ENCODE results near the gene NCR3LG1.

Gene NCR3LG1

GRCh38 chr11:17351510-17352176 is at the start of gene NCR3LG1:
Gene NCR3LG1, plus strand, starts transcription at chr11:17351800. Its CDS starts 170 bp downstream, at chr11:17351970.
- peak; percentile 81 for DNase-seq (ENCODE audit: low spot score)

- no peak for DNase-seq (ENCODE audit: low spot score)
Measured at GRCh38 chr11:17313349-17314231, 38.0 kb upstream of the NCR3LG1 start.

- DNase-seq (ENCODE audit: low spot score), result peak; percentile 75
Measured at GRCh38 chr11:17314232-17314547, 37.4 kb upstream of the NCR3LG1 start.

GRCh38 chr11:17314904-17315426 is 36.6 kb upstream of the NCR3LG1 start:
- DNase-seq (ENCODE audit: low spot score), result no peak

- DNase-seq (ENCODE audit: low spot score), result no peak
Measured at GRCh38 chr11:17328871-17329494, 22.6 kb upstream of the NCR3LG1 start.

GRCh38 chr11:17331669-17332068 is 19.9 kb upstream of the NCR3LG1 start:
- DNase-seq (ENCODE audit: low spot score), result no peak

- DNase-seq (ENCODE audit: low spot score), result no peak
Measured at GRCh38 chr11:17333799-17334586, 17.6 kb upstream of the NCR3LG1 start.

- no peak for DNase-seq (ENCODE audit: low spot score)
Measured at GRCh38 chr11:17343257-17343656, 8.3 kb upstream of the NCR3LG1 start.

- DNase-seq (ENCODE audit: low spot score), result peak; percentile 82
Measured at GRCh38 chr11:17343907-17344306, 7.7 kb upstream of the NCR3LG1 start.

GRCh38 chr11:17347676-17348075 is 3.9 kb upstream of the NCR3LG1 start:
- no peak for DNase-seq (ENCODE audit: low spot score)

GRCh38 chr11:17350455-17351171 is 987 bp upstream of the NCR3LG1 start:
- no peak for DNase-seq (ENCODE audit: low spot score)

- DNase-seq (ENCODE audit: low spot score), result no peak
Measured at GRCh38 chr11:17351172-17351509, 459 bp upstream of the NCR3LG1 start.

- DNase-seq (ENCODE audit: low spot score), result peak; percentile 84
Measured at GRCh38 chr11:17352950-17353820, 1.6 kb downstream of the NCR3LG1 start.

- DNase-seq (ENCODE audit: low spot score), result no peak
Measured at GRCh38 chr11:17353821-17354600, 2.4 kb downstream of the NCR3LG1 start.

- peak; percentile 75 for DNase-seq (ENCODE audit: low spot score)
Measured at GRCh38 chr11:17354601-17354991, 3.0 kb downstream of the NCR3LG1 start.

GRCh38 chr11:17366495-17366894 is 14.9 kb downstream of the NCR3LG1 start:
- DNase-seq (ENCODE audit: low spot score), result no peak

- no peak for DNase-seq (ENCODE audit: low spot score)
Measured at GRCh38 chr11:17368551-17368950, 17.0 kb downstream of the NCR3LG1 start.

- no peak for DNase-seq (ENCODE audit: low spot score)
Measured at GRCh38 chr11:17369094-17369493, 17.5 kb downstream of the NCR3LG1 start.

- no peak for DNase-seq (ENCODE audit: low spot score)
Measured at GRCh38 chr11:17369684-17370243, 18.2 kb downstream of the NCR3LG1 start.

Measured in AG20443 (cell line).